Parathyroid adenoma (tissue), 2 donors: Measurements from ENCODE around the gene USB1.

ENCODE experiments used
- H2AFZ ChIP-seq: fragments of 300-600 bp; sonication (generic); one replicate; pipeline ENCODE4 v1.7.0; 2017; ENCODE audit warnings: antibody characterized with exemption, mild to moderate bottlenecking
- H3K27ac ChIP-seq: fragments of 300-600 bp; sonication (generic); one replicate; pipeline ENCODE4 v1.7.0; 2017
- H3K27me3 ChIP-seq: fragments of 300-600 bp; sonication (generic); one replicate; pipeline ENCODE4 v1.7.0; 2017; ENCODE audit warnings: low read length; ENCODE audit not compliant: control insufficient read depth, insufficient read depth
- H3K36me3 ChIP-seq: fragments of 300-600 bp; sonication (generic); one replicate; pipeline ENCODE4 v1.7.0; 2017; ENCODE audit warnings: low read length; ENCODE audit not compliant: control insufficient read depth, insufficient read depth
- H3K4me1 ChIP-seq: fragments of 300-600 bp; sonication (generic); one replicate; pipeline ENCODE4 v1.7.0; 2017; ENCODE audit warnings: control low read depth
- H3K4me2 ChIP-seq: fragments of 300-600 bp; sonication (generic); one replicate; pipeline ENCODE4 v1.7.0; 2017; ENCODE audit warnings: low read length
- H3K4me3 ChIP-seq: fragments of 300-600 bp; sonication (generic); one replicate; pipeline ENCODE4 v1.7.0; 2017; ENCODE audit warnings: low read depth, low read length
- H3K79me2 ChIP-seq: fragments of 300-600 bp; sonication (generic); one replicate; pipeline ENCODE4 v1.7.0; 2017; ENCODE audit warnings: control low read depth
- H3K9ac ChIP-seq: fragments of 300-600 bp; sonication (generic); one replicate; pipeline ENCODE4 v1.7.0; 2017; ENCODE audit warnings: mild to moderate bottlenecking
- H3K9me3 ChIP-seq: fragments of 300-600 bp; sonication (generic); one replicate; pipeline ENCODE4 v1.7.0; 2017; ENCODE audit warnings: low read length; ENCODE audit not compliant: control insufficient read depth
- CTCF ChIP-seq: fragments of 300-600 bp; sonication (generic); IDR thresholded peaks from one replicate; pipeline ENCODE4 v1.7.0; 2017; ENCODE audit warnings: antibody characterized with exemption, mild to moderate bottlenecking
- donor health status: primary hyperparathyroidism.

Gene USB1

GRCh38 chr16:57991551-57992059 lies 9.6 kb upstream of the USB1 start:
- Histone ChIP-seq H3K9ac (no peak overlapping the region), H3K9me3 (no peaks in the 10 kb centered on the region), H3K27ac (no peak overlapping the region), H3K4me3 (no peak overlapping the region), H3K79me2 (peaks cover 2% of the 10 kb centered on the region), H2AFZ (no peak overlapping the region), H3K4me2 (no peak overlapping the region), H3K4me1 (no peaks in the 10 kb centered on the region), H3K27me3 (no peaks in the 10 kb centered on the region), H3K36me3 (no peaks in the 10 kb centered on the region)
- TF ChIP-seq CTCF: no peak

- no peaks in the 10 kb centered on the region for H3K27me3 ChIP-seq
- no peaks in the 10 kb centered on the region for H3K36me3 ChIP-seq
- no peak for TF ChIP-seq CTCF
- H3K4me3 ChIP-seq: no peak overlapping the region
- H3K27ac ChIP-seq: no peak overlapping the region
- H3K9ac ChIP-seq: no peak overlapping the region
- no peak overlapping the region for H2AFZ ChIP-seq
- no peak overlapping the region for H3K4me2 ChIP-seq
- H3K79me2 ChIP-seq: peaks cover 2% of the 10 kb centered on the region
- no peaks in the 10 kb centered on the region for H3K9me3 ChIP-seq
- H3K4me1 ChIP-seq: no peaks in the 10 kb centered on the region
Measured at GRCh38 chr16:57992084-57992483, 9.1 kb upstream of the USB1 start.

- no peak for TF ChIP-seq CTCF
- Histone ChIP-seq H3K9ac (no peak overlapping the region), H3K4me3 (no peak overlapping the region), H3K27me3 (no peaks in the 10 kb centered on the region), H3K4me2 (no peak overlapping the region), H3K9me3 (no peaks in the 10 kb centered on the region), H3K79me2 (peaks cover 2% of the 10 kb centered on the region), H3K36me3 (no peaks in the 10 kb centered on the region), H3K4me1 (no peaks in the 10 kb centered on the region), H2AFZ (no peak overlapping the region), H3K27ac (no peak overlapping the region)
Measured at GRCh38 chr16:57993438-57993837, 7.8 kb upstream of the USB1 start.

GRCh38 chr16:57993897-57994296 lies 7.3 kb upstream of the USB1 start:
- no peak for TF ChIP-seq CTCF
- H3K9ac ChIP-seq: no peak overlapping the region
- H3K79me2 ChIP-seq: peaks cover 2% of the 10 kb centered on the region
- no peaks in the 10 kb centered on the region for H3K27me3 ChIP-seq
- no peak overlapping the region for H2AFZ ChIP-seq
- no peaks in the 10 kb centered on the region for H3K36me3 ChIP-seq
- no peaks in the 10 kb centered on the region for H3K9me3 ChIP-seq
- H3K4me3 ChIP-seq: no peak overlapping the region
- H3K27ac ChIP-seq: no peak overlapping the region
- no peak overlapping the region for H3K4me2 ChIP-seq
- H3K4me1 ChIP-seq: peaks cover 2% of the 10 kb centered on the region

GRCh38 chr16:57994361-57994760 lies 6.8 kb upstream of the USB1 start:
- Histone ChIP-seq H3K4me1 (peaks cover 6% of the 10 kb centered on the region), H3K4me3 (no peak overlapping the region), H3K27ac (no peak overlapping the region), H2AFZ (no peak overlapping the region), H3K36me3 (no peaks in the 10 kb centered on the region), H3K9ac (no peak overlapping the region), H3K27me3 (no peaks in the 10 kb centered on the region), H3K4me2 (no peak overlapping the region), H3K79me2 (peaks cover 2% of the 10 kb centered on the region), H3K9me3 (no peaks in the 10 kb centered on the region)
- no peak for TF ChIP-seq CTCF
